Measurements from ENCODE around the gene SEMA3C. TPM values are rescaled to one million over a fixed set of nuclear protein-coding genes. Genes with fewer than 3 reads are reported as not detected.

SEMA3C gene
- total RNA-seq, 1 experiment from 2014 or later = 232 TPM

DNA sequence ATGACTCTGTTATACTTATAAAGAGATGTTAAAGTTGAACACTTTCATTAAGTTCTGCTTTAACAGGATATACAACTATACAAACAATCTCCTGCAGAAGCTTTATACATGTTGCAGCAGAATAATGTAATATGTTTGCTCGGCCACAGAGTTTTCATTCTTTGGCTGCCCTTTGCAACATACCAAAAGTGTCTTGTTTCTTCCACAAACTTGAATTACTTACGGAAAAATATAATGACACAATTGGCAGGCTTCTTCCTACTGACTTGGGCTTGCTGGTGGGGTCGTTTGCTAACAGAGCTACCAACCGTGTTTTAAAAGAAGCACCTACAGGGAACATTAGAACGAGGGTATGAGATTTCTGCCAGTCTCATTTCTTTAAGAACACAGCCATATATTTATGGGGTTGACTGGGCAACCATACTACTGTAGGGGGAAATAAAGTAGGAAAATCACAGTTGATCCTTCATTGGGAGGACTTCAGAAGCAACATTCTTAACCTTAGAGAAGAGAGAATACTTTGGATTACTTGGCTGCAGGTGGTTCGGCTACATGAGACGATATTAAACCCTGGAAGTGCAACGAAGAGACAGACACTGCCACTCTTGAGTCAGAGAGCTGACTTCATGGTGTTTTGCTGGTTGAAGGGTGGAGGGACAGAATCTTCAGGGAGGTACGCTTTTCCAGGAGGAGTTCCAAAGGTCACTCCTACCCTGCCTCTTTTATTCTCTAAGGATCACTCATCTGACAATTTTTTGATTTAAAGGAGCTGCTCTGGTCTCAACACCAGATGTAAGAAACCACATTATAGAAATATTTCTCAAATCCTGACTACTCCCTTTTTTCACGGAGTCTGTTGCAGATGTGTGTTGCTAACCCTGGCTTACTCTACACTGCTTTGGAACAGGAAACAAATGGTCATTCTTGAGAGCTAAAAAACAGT, 123.9 kb downstream of the SEMA3C start:
- intact Hi-C loops (cut with micrococcal nuclease; ENCODE audit: unreplicated experiment) (no loop called here), in situ Hi-C loops (cut with HindIII; ENCODE audit: low pct_unique_long_range_greater_than_20kb, low sequenced_read_pairs) (no loop called here)
- peaks cover 54% of the 10 kb centered on the region for H3K36me3 ChIP-seq (ENCODE audit: control insufficient read depth, insufficient read depth, low read length)
- ChIA-PET CTCF (no interaction called here), POLR2A (no interaction called here)
- H3K27ac ChIP-seq (ENCODE audit: low read length) = peak overlapping the region; percentile 3
- ATAC-seq (no peak), DNase-seq (ENCODE audit: low read depth, low spot score) (no peak)
- no peaks in the 10 kb centered on the region for H3K27me3 ChIP-seq (ENCODE audit: control insufficient read depth, insufficient read depth, low read length)
- peaks cover 7% of the 10 kb centered on the region for H3K4me1 ChIP-seq (ENCODE audit: control insufficient read depth, insufficient read depth, low read length)
- no TSS peak for BruUV-seq (replicated peaks)
- H3K9me3 ChIP-seq (ENCODE audit: control insufficient read depth, insufficient read depth, low read depth, low read length) = no peaks in the 10 kb centered on the region
- 0 out of 2 replicates have a peak, but pooled peaks have one; percentile 4 for TF ChIP-seq POLR2AphosphoS5 (IDR thresholded peaks at IDR 0.05; ENCODE audit: low read depth, low read length)
- TF ChIP-seq, protein P1, sequence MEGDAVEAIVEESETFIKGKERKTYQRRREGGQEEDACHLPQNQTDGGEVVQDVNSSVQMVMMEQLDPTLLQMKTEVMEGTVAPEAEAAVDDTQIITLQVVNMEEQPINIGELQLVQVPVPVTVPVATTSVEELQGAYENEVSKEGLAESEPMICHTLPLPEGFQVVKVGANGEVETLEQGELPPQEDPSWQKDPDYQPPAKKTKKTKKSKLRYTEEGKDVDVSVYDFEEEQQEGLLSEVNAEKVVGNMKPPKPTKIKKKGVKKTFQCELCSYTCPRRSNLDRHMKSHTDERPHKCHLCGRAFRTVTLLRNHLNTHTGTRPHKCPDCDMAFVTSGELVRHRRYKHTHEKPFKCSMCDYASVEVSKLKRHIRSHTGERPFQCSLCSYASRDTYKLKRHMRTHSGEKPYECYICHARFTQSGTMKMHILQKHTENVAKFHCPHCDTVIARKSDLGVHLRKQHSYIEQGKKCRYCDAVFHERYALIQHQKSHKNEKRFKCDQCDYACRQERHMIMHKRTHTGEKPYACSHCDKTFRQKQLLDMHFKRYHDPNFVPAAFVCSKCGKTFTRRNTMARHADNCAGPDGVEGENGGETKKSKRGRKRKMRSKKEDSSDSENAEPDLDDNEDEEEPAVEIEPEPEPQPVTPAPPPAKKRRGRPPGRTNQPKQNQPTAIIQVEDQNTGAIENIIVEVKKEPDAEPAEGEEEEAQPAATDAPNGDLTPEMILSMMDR (IDR thresholded peaks at IDR 0.05) = no peak
- TF ChIP-seq, protein P2, sequence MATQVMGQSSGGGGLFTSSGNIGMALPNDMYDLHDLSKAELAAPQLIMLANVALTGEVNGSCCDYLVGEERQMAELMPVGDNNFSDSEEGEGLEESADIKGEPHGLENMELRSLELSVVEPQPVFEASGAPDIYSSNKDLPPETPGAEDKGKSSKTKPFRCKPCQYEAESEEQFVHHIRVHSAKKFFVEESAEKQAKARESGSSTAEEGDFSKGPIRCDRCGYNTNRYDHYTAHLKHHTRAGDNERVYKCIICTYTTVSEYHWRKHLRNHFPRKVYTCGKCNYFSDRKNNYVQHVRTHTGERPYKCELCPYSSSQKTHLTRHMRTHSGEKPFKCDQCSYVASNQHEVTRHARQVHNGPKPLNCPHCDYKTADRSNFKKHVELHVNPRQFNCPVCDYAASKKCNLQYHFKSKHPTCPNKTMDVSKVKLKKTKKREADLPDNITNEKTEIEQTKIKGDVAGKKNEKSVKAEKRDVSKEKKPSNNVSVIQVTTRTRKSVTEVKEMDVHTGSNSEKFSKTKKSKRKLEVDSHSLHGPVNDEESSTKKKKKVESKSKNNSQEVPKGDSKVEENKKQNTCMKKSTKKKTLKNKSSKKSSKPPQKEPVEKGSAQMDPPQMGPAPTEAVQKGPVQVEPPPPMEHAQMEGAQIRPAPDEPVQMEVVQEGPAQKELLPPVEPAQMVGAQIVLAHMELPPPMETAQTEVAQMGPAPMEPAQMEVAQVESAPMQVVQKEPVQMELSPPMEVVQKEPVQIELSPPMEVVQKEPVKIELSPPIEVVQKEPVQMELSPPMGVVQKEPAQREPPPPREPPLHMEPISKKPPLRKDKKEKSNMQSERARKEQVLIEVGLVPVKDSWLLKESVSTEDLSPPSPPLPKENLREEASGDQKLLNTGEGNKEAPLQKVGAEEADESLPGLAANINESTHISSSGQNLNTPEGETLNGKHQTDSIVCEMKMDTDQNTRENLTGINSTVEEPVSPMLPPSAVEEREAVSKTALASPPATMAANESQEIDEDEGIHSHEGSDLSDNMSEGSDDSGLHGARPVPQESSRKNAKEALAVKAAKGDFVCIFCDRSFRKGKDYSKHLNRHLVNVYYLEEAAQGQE (IDR thresholded peaks at IDR 0.05; ENCODE audit: insufficient read depth in 1 of 2, low read depth in 2 of 2, low read length in 1 of 2) = no peak
- TF ChIP-seq TCF7L2 (IDR thresholded peaks at IDR 0.05; ENCODE audit: low read depth, low read length) = no peak
- no peak for TF ChIP-seq SIN3A (IDR thresholded peaks at IDR 0.05; ENCODE audit: borderline replicate concordance, insufficient read depth, low read depth, low read length)
- H3K4me3 ChIP-seq (ENCODE audit: low read depth in 2 of 2, low read length in 2 of 2) = no peak overlapping the region

DNA sequence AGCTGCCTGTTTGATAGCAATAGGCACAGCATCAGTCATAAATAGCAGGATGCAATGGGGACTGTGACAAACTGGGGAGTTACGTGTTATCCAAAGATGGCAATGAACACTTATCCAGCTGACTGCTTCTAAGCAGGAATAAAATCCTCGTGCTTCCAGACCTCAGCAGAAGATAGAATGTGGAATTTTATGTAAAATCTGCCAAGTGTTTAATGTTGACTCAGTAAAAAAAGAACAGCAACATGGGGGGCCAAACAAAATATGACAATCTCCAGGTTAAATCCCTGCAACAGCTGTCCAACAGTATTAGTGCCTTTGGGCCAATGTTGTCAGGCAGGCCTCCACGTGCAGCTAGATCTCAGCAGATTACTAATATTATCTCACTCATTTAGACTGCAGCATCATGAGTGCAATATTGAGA, 127.3 kb downstream of the SEMA3C start:
- CTCF ChIA-PET = no interaction called here
- DNase-seq (ENCODE audit: low read depth, low spot score) (no peak), ATAC-seq (no peak)
- POLR2A ChIA-PET = no interaction called here
- intact Hi-C loops (cut with micrococcal nuclease; ENCODE audit: unreplicated experiment) = no loop called here
- H3K36me3 ChIP-seq (ENCODE audit: control insufficient read depth, insufficient read depth, low read length) = peaks cover 44% of the 10 kb centered on the region
- no peak overlapping the region for H3K4me3 ChIP-seq (ENCODE audit: low read depth in 2 of 2, low read length in 2 of 2)
- no TSS peak for BruUV-seq (replicated peaks)
- no peaks in the 10 kb centered on the region for H3K9me3 ChIP-seq (ENCODE audit: control insufficient read depth, insufficient read depth, low read depth, low read length)
- no peaks in the 10 kb centered on the region for H3K27me3 ChIP-seq (ENCODE audit: control insufficient read depth, insufficient read depth, low read length)
- peaks cover 7% of the 10 kb centered on the region for H3K4me1 ChIP-seq (ENCODE audit: control insufficient read depth, insufficient read depth, low read length)
- in situ Hi-C loops (cut with HindIII; ENCODE audit: low pct_unique_long_range_greater_than_20kb, low sequenced_read_pairs) = no loop called here
- TF ChIP-seq TCF7L2 (IDR thresholded peaks at IDR 0.05; ENCODE audit: low read depth, low read length) = no peak
- TF ChIP-seq, protein P1 (IDR thresholded peaks at IDR 0.05) = no peak
- TF ChIP-seq SIN3A (IDR thresholded peaks at IDR 0.05; ENCODE audit: borderline replicate concordance, insufficient read depth, low read depth, low read length) = no peak
- no peak for TF ChIP-seq POLR2AphosphoS5 (IDR thresholded peaks at IDR 0.05; ENCODE audit: low read depth, low read length)
- TF ChIP-seq, protein P2 (IDR thresholded peaks at IDR 0.05; ENCODE audit: insufficient read depth in 1 of 2, low read depth in 2 of 2, low read length in 1 of 2) = no peak
- H3K27ac ChIP-seq (ENCODE audit: low read length) = no peak overlapping the region

Data from Panc1 (cell line).